ENCODE results near the gene PSMB7.

Gene PSMB7

GRCh38 chr9:124452841-124453585, 37.8 kb upstream of the PSMB7 start:
- H3K27me3 ChIP-seq (replicated peaks; ENCODE audit: control insufficient read depth, insufficient read depth, low read length): peaks cover 1% of the 10 kb centered on the region
- no peak for TF ChIP-seq CTCF (IDR thresholded peaks at IDR 0.05; ENCODE audit: insufficient read depth, low read length, poor library complexity, severe bottlenecking)
- H3K4me3 ChIP-seq (replicated peaks; ENCODE audit: low read depth, low read length): no peak overlapping the region; the same call in 1 of the 2 replicates
- DNase-seq (ENCODE audit: extremely low read depth, insufficient read length): no peak
- H3K36me3 ChIP-seq (ENCODE audit: control insufficient read depth, insufficient read depth, low read length): no peaks in the 10 kb centered on the region

GRCh38 chr9:124452326-124452725, 37.1 kb upstream of the PSMB7 start:
- no peak overlapping the region for H3K4me3 ChIP-seq (replicated peaks; ENCODE audit: low read depth, low read length)
- peaks cover 1% of the 10 kb centered on the region for H3K27me3 ChIP-seq (replicated peaks; ENCODE audit: control insufficient read depth, insufficient read depth, low read length)
- no peak for TF ChIP-seq CTCF (IDR thresholded peaks at IDR 0.05; ENCODE audit: insufficient read depth, low read length, poor library complexity, severe bottlenecking)
- no peaks in the 10 kb centered on the region for H3K36me3 ChIP-seq (ENCODE audit: control insufficient read depth, insufficient read depth, low read length)
- DNase-seq (ENCODE audit: extremely low read depth, insufficient read length): no peak

- Histone ChIP-seq H3K4me3 (replicated peaks; ENCODE audit: low read depth, low read length) (no peak overlapping the region), H3K36me3 (ENCODE audit: control insufficient read depth, insufficient read depth, low read length) (no peaks in the 10 kb centered on the region), H3K27me3 (replicated peaks; ENCODE audit: control insufficient read depth, insufficient read depth, low read length) (peaks cover 1% of the 10 kb centered on the region)
- no peak for TF ChIP-seq CTCF (IDR thresholded peaks at IDR 0.05; ENCODE audit: insufficient read depth, low read length, poor library complexity, severe bottlenecking)
- DNase-seq (ENCODE audit: extremely low read depth, insufficient read length): no peak
Observed at GRCh38 chr9:124450931-124451661, 35.9 kb upstream of the PSMB7 start.

- no peak for TF ChIP-seq CTCF (IDR thresholded peaks at IDR 0.05; ENCODE audit: insufficient read depth, low read length, poor library complexity, severe bottlenecking)
- Histone ChIP-seq H3K4me3 (replicated peaks; ENCODE audit: low read depth, low read length) (no peak within 1 kb of the TSS), H3K36me3 (ENCODE audit: control insufficient read depth, insufficient read depth, low read length) (no peaks in the 10 kb centered on the region), H3K27me3 (replicated peaks; ENCODE audit: control insufficient read depth, insufficient read depth, low read length) (peaks cover 1% of the 10 kb centered on the region)
- no peak for DNase-seq (ENCODE audit: extremely low read depth, insufficient read length)
Observed at GRCh38 chr9:124450241-124450924, 35.1 kb upstream of the PSMB7 start, which contains the start of gene ADGRD2. ADGRD2 (plus strand) TSS chr9:124450451; CDS start chr9:124451667, 1,216 bp downstream.

- DNase-seq (ENCODE audit: extremely low read depth, insufficient read length): no peak
- no peak for TF ChIP-seq CTCF (IDR thresholded peaks at IDR 0.05; ENCODE audit: insufficient read depth, low read length, poor library complexity, severe bottlenecking)
Observed at GRCh38 chr9:124449381-124450151, 34.3 kb upstream of the PSMB7 start.

More at GRCh38 chr9:124449381-124450151, 34.3 kb upstream of the PSMB7 start:
- Histone ChIP-seq H3K4me3 (replicated peaks; ENCODE audit: low read depth, low read length) (no peak overlapping the region), H3K27me3 (replicated peaks; ENCODE audit: control insufficient read depth, insufficient read depth, low read length) (peaks cover 1% of the 10 kb centered on the region), H3K36me3 (ENCODE audit: control insufficient read depth, insufficient read depth, low read length) (no peaks in the 10 kb centered on the region)
